Duodenal mucosa (tissue), 2 donors: ENCODE measurements around the gene TRIM28.

Experiments
- H3K27ac ChIP-seq: one replicate; pipeline ENCODE4 v1.7.0; 2013; ENCODE audit warnings: low read depth, low read length
- H3K27me3 ChIP-seq, 2 donors: one replicate each; pipeline ENCODE4 v1.7.0; 2013; ENCODE audit warnings: low read length in 2 of 2, control low read depth in 1 of 2; ENCODE audit not compliant: insufficient read depth in 2 of 2, control insufficient read depth in 1 of 2
- H3K36me3 ChIP-seq, 2 donors: one replicate each; pipeline ENCODE4 v1.7.0; 2013; ENCODE audit warnings: low read length in 2 of 2, control low read depth in 1 of 2; ENCODE audit not compliant: insufficient read depth in 2 of 2, control insufficient read depth in 1 of 2
- H3K4me1 ChIP-seq, 2 donors: one replicate each; pipeline ENCODE4 v1.7.0; 2013; ENCODE audit warnings: low read length in 2 of 2, control low read depth in 1 of 2; ENCODE audit not compliant: insufficient read depth in 2 of 2, control insufficient read depth in 1 of 2
- H3K4me3 ChIP-seq, 2 donors: one replicate each; pipeline ENCODE4 v1.7.0; 2013; ENCODE audit warnings: low read length in 2 of 2, low read depth in 1 of 2
- H3K9ac ChIP-seq, 2 donors: one replicate each; pipeline ENCODE4 v1.7.0; 2013; ENCODE audit warnings: low read length in 2 of 2, low read depth in 1 of 2
- H3K9me3 ChIP-seq, 2 donors: one replicate each; pipeline ENCODE4 v1.7.0; 2013; ENCODE audit warnings: low read length in 2 of 2, control low read depth in 1 of 2; ENCODE audit not compliant: control insufficient read depth in 1 of 2

Gene TRIM28

GRCh38 chr19:58579473-58580142 lies 35.7 kb downstream of the TRIM28 start:
- Histone ChIP-seq H3K4me3 (no peak overlapping the region), H3K9ac (no peak overlapping the region), H3K9me3 (no peaks in the 10 kb centered on the region), H3K4me1 (peaks cover 0 to 5% of the 10 kb centered on the region in 2 donors), H3K27me3 (no peaks in the 10 kb centered on the region), H3K36me3 (peaks cover 15 to 19% of the 10 kb centered on the region in 2 donors), H3K27ac (no peak overlapping the region)

- Histone ChIP-seq H3K4me3 (no peak overlapping the region), H3K9ac (peak overlapping the region in 1 of 2 donors; percentile 43), H3K9me3 (no peaks in the 10 kb centered on the region), H3K27me3 (no peaks in the 10 kb centered on the region), H3K27ac (no peak overlapping the region), H3K36me3 (peaks cover 15 to 26% of the 10 kb centered on the region in 2 donors), H3K4me1 (no peaks in the 10 kb centered on the region)
These were observed 37.6 kb downstream of the TRIM28 start for GRCh38 chr19:58581227-58582141.

GRCh38 chr19:58582985-58583384 lies 39.1 kb downstream of the TRIM28 start:
- Histone ChIP-seq H3K9me3 (no peaks in the 10 kb centered on the region), H3K27ac (no peak overlapping the region), H3K9ac (no peak overlapping the region), H3K27me3 (no peaks in the 10 kb centered on the region), H3K4me1 (no peaks in the 10 kb centered on the region), H3K4me3 (no peak overlapping the region), H3K36me3 (peaks cover 15 to 26% of the 10 kb centered on the region in 2 donors)

GRCh38 chr19:58584498-58585441 lies 40.9 kb downstream of the TRIM28 start:
- Histone ChIP-seq H3K27me3 (no peaks in the 10 kb centered on the region), H3K9ac (no peak overlapping the region), H3K4me1 (no peaks in the 10 kb centered on the region), H3K9me3 (no peaks in the 10 kb centered on the region), H3K36me3 (peaks cover 15 to 26% of the 10 kb centered on the region in 2 donors), H3K27ac (no peak overlapping the region), H3K4me3 (no peak overlapping the region)

GRCh38 chr19:58585442-58586132 lies 41.7 kb downstream of the TRIM28 start:
- Histone ChIP-seq H3K27me3 (no peaks in the 10 kb centered on the region), H3K9me3 (no peaks in the 10 kb centered on the region), H3K4me3 (no peak overlapping the region), H3K27ac (no peak overlapping the region), H3K4me1 (no peaks in the 10 kb centered on the region), H3K9ac (no peak overlapping the region), H3K36me3 (peaks cover 15 to 26% of the 10 kb centered on the region in 2 donors)

GRCh38 chr19:58586133-58586765 lies 42.4 kb downstream of the TRIM28 start:
- H3K4me1 ChIP-seq: no peaks in the 10 kb centered on the region
- no peaks in the 10 kb centered on the region for H3K27me3 ChIP-seq
- H3K27ac ChIP-seq: no peak overlapping the region
- H3K36me3 ChIP-seq: peaks cover 13 to 26% of the 10 kb centered on the region in 2 donors
- no peak overlapping the region for H3K4me3 ChIP-seq
- H3K9ac ChIP-seq: no peak overlapping the region
- no peaks in the 10 kb centered on the region for H3K9me3 ChIP-seq
